Liver (tissue), 9 donors: ENCODE results near the gene HECTD2. TPM values are rescaled to one million over a fixed set of nuclear protein-coding genes. Genes with fewer than 3 reads are reported as not detected.
"Not testable (repeated sequence)": the region's sequence is repeated elsewhere in the genome, so short reads cannot be mapped to it uniquely, and the experiment has no call there.

ENCODE experiments used
- DNase-seq: peaks from one replicate; pipeline ENCODE4 v3.0.0-alpha.2; 2017; ENCODE audit warnings: low spot score
- H3K27ac ChIP-seq, 2 donors: one replicate each; pipeline ENCODE4 v1.7.0; 2013; ENCODE audit warnings: inconsistent platforms in 2 of 2, low read length in 2 of 2, control low read depth in 1 of 2, low read depth in 1 of 2, mild to moderate bottlenecking in 1 of 2
- H3K27me3 ChIP-seq, 4 donors: one replicate each; pipeline versions ENCODE4 v1.6.1 to v1.7.0; 2013; ENCODE audit warnings: low read length in 3 of 4, inconsistent platforms in 1 of 4, mild to moderate bottlenecking in 1 of 4, moderate library complexity in 1 of 4; ENCODE audit not compliant: control insufficient read depth in 4 of 4, insufficient read depth in 4 of 4
- H3K36me3 ChIP-seq, 4 donors: one replicate each; pipeline versions ENCODE4 v1.6.1 to v1.7.0; 2013; ENCODE audit warnings: low read length in 3 of 4, mild to moderate bottlenecking in 3 of 4, low read depth in 1 of 4, moderate library complexity in 1 of 4; ENCODE audit not compliant: control insufficient read depth in 4 of 4, insufficient read depth in 3 of 4
- H3K4me1 ChIP-seq, 4 donors: one replicate each; pipeline versions ENCODE4 v1.6.1 to v1.7.0; 2013; ENCODE audit warnings: low read length in 3 of 4, mild to moderate bottlenecking in 3 of 4, moderate library complexity in 1 of 4; ENCODE audit not compliant: control insufficient read depth in 4 of 4, insufficient read depth in 4 of 4
- H3K4me3 ChIP-seq, 3 donors: one replicate each; pipeline versions ENCODE4 v1.6.1 to v1.7.0; 2013; ENCODE audit warnings: low read length in 3 of 3, control low read depth in 1 of 3, low read depth in 1 of 3, mild to moderate bottlenecking in 1 of 3
- H3K9ac ChIP-seq, 2 donors: one replicate each; pipeline ENCODE4 v1.7.0; 2013; ENCODE audit warnings: low read length in 2 of 2, mild to moderate bottlenecking in 2 of 2, moderate library complexity in 2 of 2, control low read depth in 1 of 2, low read depth in 1 of 2
- H3K9me3 ChIP-seq, 4 donors: one replicate each; pipeline versions ENCODE4 v1.6.1 to v1.7.0; 2013; ENCODE audit warnings: low read length in 3 of 4; ENCODE audit not compliant: control insufficient read depth in 4 of 4
- ATF3 ChIP-seq: IDR thresholded peaks from 2 replicates; pipeline ENCODE4 v1.6.1; 2016; ENCODE audit warnings: antibody characterized with exemption
- CTCF ChIP-seq: fragments of 150-350 bp; IDR thresholded peaks from 2 replicates; pipeline ENCODE4 v1.5.1; 2017; ENCODE audit warnings: improper control_type of control experiment, low read depth, low read length; ENCODE audit not compliant: missing input control
- EGR1 ChIP-seq, 2 donors: IDR thresholded peaks; 2 replicates each; pipeline ENCODE4 v1.6.1; 2016 to 2018; ENCODE audit warnings: antibody characterized with exemption in 2 of 2, low read depth in 2 of 2
- FOXA1 ChIP-seq: IDR thresholded peaks from 2 replicates; pipeline ENCODE4 v1.6.1; 2016; ENCODE audit warnings: antibody characterized with exemption
- FOXA2 ChIP-seq: IDR thresholded peaks from 2 replicates; pipeline ENCODE4 v1.6.1; 2016; ENCODE audit warnings: antibody characterized with exemption
- GABPA ChIP-seq, 2 donors: IDR thresholded peaks in 1 of 2; conservative IDR thresholded peaks in 1 of 2; 2 replicates each; pipeline ENCODE4 v1.6.1; 2016; ENCODE audit warnings: antibody characterized with exemption in 2 of 2, mild to moderate bottlenecking in 1 of 2, moderate library complexity in 1 of 2
- HNF4A ChIP-seq, 2 donors: conservative IDR thresholded peaks; 2 replicates each; pipeline ENCODE4 v1.6.1; 2016; ENCODE audit warnings: antibody characterized with exemption in 2 of 2, mild to moderate bottlenecking in 2 of 2
- HNF4G ChIP-seq: IDR thresholded peaks from 2 replicates; pipeline ENCODE4 v1.6.1; 2016; ENCODE audit warnings: antibody characterized with exemption
- JUND ChIP-seq, 2 donors: IDR thresholded peaks; 2 replicates each; pipeline ENCODE4 v1.6.1; 2016; ENCODE audit warnings: antibody characterized with exemption in 2 of 2
- MAX ChIP-seq: IDR thresholded peaks from 2 replicates; pipeline ENCODE4 v1.6.1; 2016; ENCODE audit warnings: antibody characterized with exemption
- NR2F2 ChIP-seq: IDR thresholded peaks from 2 replicates; pipeline ENCODE4 v1.6.1; 2016; ENCODE audit warnings: antibody characterized with exemption
- RAD21 ChIP-seq, 2 donors: IDR thresholded peaks; 2 replicates each; pipeline ENCODE4 v1.6.1; 2016; ENCODE audit warnings: antibody characterized with exemption in 2 of 2, mild to moderate bottlenecking in 2 of 2
- REST ChIP-seq: IDR thresholded peaks from 2 replicates; pipeline ENCODE4 v1.6.1; 2016; ENCODE audit warnings: antibody characterized with exemption, mild to moderate bottlenecking
- RXRA ChIP-seq, 2 donors: IDR thresholded peaks; 2 replicates each; pipeline ENCODE4 v1.6.1; 2017 to 2018; ENCODE audit warnings: antibody characterized with exemption in 2 of 2, mild to moderate bottlenecking in 1 of 2
- SP1 ChIP-seq: IDR thresholded peaks from 2 replicates; pipeline ENCODE4 v1.6.1; 2018; ENCODE audit warnings: antibody characterized with exemption, mild to moderate bottlenecking
- TAF1 ChIP-seq: conservative IDR thresholded peaks from 2 replicates; pipeline ENCODE4 v1.6.1; 2016; ENCODE audit warnings: antibody characterized with exemption, mild to moderate bottlenecking
- YY1 ChIP-seq: IDR thresholded peaks from 2 replicates; pipeline ENCODE4 v1.6.1; 2016; ENCODE audit warnings: antibody characterized with exemption, mild to moderate bottlenecking
- ZBTB33 ChIP-seq: IDR thresholded peaks from 2 replicates; pipeline ENCODE4 v1.6.1; 2016; ENCODE audit warnings: antibody characterized with exemption
- WGBS: extraction: QIAGEN DNeasy Blood & Tissue Kit; methylation state at CpG from one replicate; pipeline ENCODE4 v1.1.7; 2013; 5-methylcytosine and 5-hydroxymethylcytosine counted together
- polyA plus RNA-seq, 2 donors: library from polyadenylated mRNA; stranded (reverse) in 1 of 2; unstranded in 1 of 2; fragments of 200-250 nt in 1 of 2; fragments of >200 nt in 1 of 2; fragmentation: Nextera tagmentation in 1 of 2; extraction: Ambion mirVana in 1 of 2; gene quantifications; one replicate each; pipeline versions ENCODE4 v1.2.1 to v1.2.3, GENCODE V29; 2013 to 2015
- total RNA-seq, 2 donors: library from RNA; depleted of rRNA; stranded (reverse); fragments of >200 nt; gene quantifications; one replicate each; pipeline ENCODE4 v1.2.3, GENCODE V29; 2014
- donor health status: healthy.
- donor health status: healthy.
- donor health status: healthy.
- donor health status: healthy.
- donor health status: healthy.

The HECTD2 gene
- total and polyA plus RNA-seq, 4 donors, result 1.0 to 5.0 (median 3.2) TPM

- Histone ChIP-seq H3K9me3 (no peaks in the 10 kb centered on the region), H3K27ac (peak overlapping the region; percentile 87 to 90), H3K36me3 (no peaks in the 10 kb centered on the region), H3K9ac (no peak overlapping the region), H3K4me1 (peaks cover 13 to 41% (median 30%) of the 10 kb centered on the region in 4 donors), H3K4me3 (no peak overlapping the region), H3K27me3 (no peaks in the 10 kb centered on the region)
- TF ChIP-seq YY1, result no peak
- no peak for TF ChIP-seq JUND (IDR thresholded peaks at IDR 0.05)
- no peak for TF ChIP-seq EGR1 (IDR thresholded peaks at IDR 0.05; ENCODE audit: low read depth in 2 of 2)
- no peak for TF ChIP-seq HNF4G
- TF ChIP-seq GABPA (IDR thresholded peaks at IDR 0.05 in 1 of 2, conservative IDR thresholded peaks at IDR 0.05 in 1 of 2), result no peak
- TF ChIP-seq RAD21 (IDR thresholded peaks at IDR 0.05), result no peak
- TF ChIP-seq ATF3, result no peak
- no peak for TF ChIP-seq REST
- no peak for TF ChIP-seq FOXA1
- TF ChIP-seq ZBTB33, result no peak
- no peak for TF ChIP-seq NR2F2
- TF ChIP-seq HNF4A (conservative IDR thresholded peaks at IDR 0.05), result no peak
- TF ChIP-seq CTCF, result no peak
- no peak for TF ChIP-seq RXRA (IDR thresholded peaks at IDR 0.05)
- TF ChIP-seq TAF1, result no peak
- no peak for TF ChIP-seq MAX
- TF ChIP-seq SP1, result no peak
- no peak for TF ChIP-seq FOXA2
- no peak for DNase-seq
- 88% methylated on average over 1 of the region's 1 CpG for WGBS
These were observed 118.6 kb downstream of the HECTD2 start for GRCh38 chr10:91528768-91529167.

GRCh38 chr10:91534789-91535188 is 124.6 kb downstream of the HECTD2 start:
- H3K36me3 ChIP-seq, H3K9me3 ChIP-seq, H3K27me3 ChIP-seq, H3K4me3 ChIP-seq, DNase-seq, H3K27ac ChIP-seq, H3K9ac ChIP-seq: not testable (repeated sequence)
- no CpG with 5 or more reads among the region's 1 CpG for WGBS
- peaks cover 3 to 23% (median 19%) of the 10 kb centered on the region in 4 donors for H3K4me1 ChIP-seq
